WTC11 (cell line): Measurements from ENCODE around the gene IZUMO4. TPM values are rescaled to one million over a fixed set of nuclear protein-coding genes. Genes with fewer than 3 reads are reported as not detected.

ENCODE experiments used
- ATAC-seq: fragments of 200-7000 bp; cut with Tn5 transposase; 2 replicates; pipeline ENCODE4 v1.10.0; 2021; ENCODE audit warnings: mild to moderate bottlenecking, moderate library complexity
- CTCF ChIA-PET: fragments of 300-600 bp; sonication (Branson Sonifier 250); formaldehyde crosslinking; loops from one replicate; lab custom pipeline; 2021; ENCODE audit warnings: antibody characterized with exemption; lab: Charles Lee
- POLR2A ChIA-PET: fragments of 350-600 bp; sonication (Branson Sonifier 250); formaldehyde crosslinking; loops from one replicate; lab custom pipeline; 2021; ENCODE audit warnings: antibody characterized with exemption; lab: Charles Lee
- DNase-seq: peaks from one replicate; pipeline ENCODE4 v3.0.0; 2021; ENCODE audit warnings: low spot score
- H3K27ac Mint-ChIP-seq: 2 replicates; pipeline ENCODE4 v1.8.0; 2021; ENCODE audit warnings: mixed read lengths
- H3K27me3 Mint-ChIP-seq: 2 replicates; pipeline ENCODE4 v1.8.0; 2021; ENCODE audit warnings: low read depth, mild to moderate bottlenecking, moderate library complexity, mixed read lengths
- H3K36me3 Mint-ChIP-seq: 2 replicates; pipeline ENCODE4 v1.8.0; 2021; ENCODE audit warnings: mixed read lengths
- H3K4me1 Mint-ChIP-seq: 2 replicates; pipeline ENCODE4 v1.8.0; 2022; ENCODE audit warnings: mixed read lengths
- H3K4me3 Mint-ChIP-seq: 2 replicates; pipeline ENCODE4 v1.8.0; 2021; ENCODE audit warnings: mild to moderate bottlenecking, moderate library complexity, mixed read lengths
- H3K9me3 Mint-ChIP-seq: 2 replicates; pipeline ENCODE4 v1.8.0; 2021; ENCODE audit warnings: mixed read lengths
- ETV6 ChIP-seq: sonication (generic); formaldehyde crosslinking; IDR thresholded peaks from 2 replicates; pipeline ENCODE4 v1.8.1; 2022; ENCODE audit warnings: mild to moderate bottlenecking, missing genetic modification reagents
- FOXP1 ChIP-seq: sonication (generic); formaldehyde crosslinking; IDR thresholded peaks from 2 replicates; pipeline ENCODE4 v1.8.0; 2022; ENCODE audit warnings: missing genetic modification reagents, mild to moderate bottlenecking, moderate library complexity, borderline replicate concordance
- GTF2I ChIP-seq: fragments of 250-450 bp; sonication (Bioruptor Pico); conservative IDR thresholded peaks from 2 replicates; pipeline ENCODE4 v1.4.0; 2021; ENCODE audit warnings: mild to moderate bottlenecking
- MXD4 ChIP-seq: fragments of 250-450 bp; sonication (Bioruptor Pico); IDR thresholded peaks from 2 replicates; pipeline ENCODE4 v1.8.0; 2021; ENCODE audit warnings: mild to moderate bottlenecking, moderate library complexity, borderline replicate concordance
- MYBL2 ChIP-seq: sonication (generic); formaldehyde crosslinking; IDR thresholded peaks from 2 replicates; pipeline ENCODE4 v1.8.1; 2023; ENCODE audit warnings: mild to moderate bottlenecking, moderate library complexity, missing genetic modification reagents
- NFATC4 ChIP-seq: fragments of 250-450 bp; sonication (Bioruptor Pico); IDR thresholded peaks from 2 replicates; pipeline ENCODE4 v1.9.0; 2021; ENCODE audit warnings: mild to moderate bottlenecking
- PRRX2 ChIP-seq: fragments of 250-450 bp; sonication (Bioruptor Pico); IDR thresholded peaks from 2 replicates; pipeline ENCODE4 v1.8.0; 2021; ENCODE audit warnings: mild to moderate bottlenecking
- SMAD4 ChIP-seq: sonication (generic); formaldehyde crosslinking; IDR thresholded peaks from 2 replicates; pipeline ENCODE4 v1.8.0; 2022; ENCODE audit warnings: mild to moderate bottlenecking, missing genetic modification reagents
- SP1 ChIP-seq: sonication (generic); formaldehyde crosslinking; conservative IDR thresholded peaks from 2 replicates; pipeline ENCODE4 v1.8.1; 2022; ENCODE audit warnings: missing genetic modification reagents
- ZNF121 ChIP-seq: sonication (generic); formaldehyde crosslinking; IDR thresholded peaks from 2 replicates; pipeline ENCODE4 v1.8.0; 2023; ENCODE audit warnings: missing genetic modification reagents
- ZNF232 ChIP-seq: sonication (generic); formaldehyde crosslinking; IDR thresholded peaks from 2 replicates; pipeline ENCODE4 v1.8.0; 2022; ENCODE audit warnings: mild to moderate bottlenecking, missing genetic modification reagents
- ZNF263 ChIP-seq: sonication (generic); formaldehyde crosslinking; IDR thresholded peaks from 2 replicates; pipeline ENCODE4 v1.8.1; 2022; ENCODE audit warnings: low read depth, mild to moderate bottlenecking, moderate library complexity, missing genetic modification reagents
- ZNF317 ChIP-seq: sonication (generic); formaldehyde crosslinking; IDR thresholded peaks from 2 replicates; pipeline ENCODE4 v1.8.1; 2023; ENCODE audit warnings: low read depth, mild to moderate bottlenecking, moderate library complexity, missing genetic modification reagents, borderline replicate concordance
- total RNA-seq: library from RNA; stranded (reverse); gene quantifications from 3 replicates; pipeline ENCODE4 v1.2.3, GENCODE V29; 2021
- TF ChIP-seq, protein P1 (sequence below): sonication (generic); formaldehyde crosslinking; IDR thresholded peaks from 2 replicates; pipeline ENCODE4 v1.8.0; 2023; ENCODE audit warnings: mild to moderate bottlenecking, missing genetic modification reagents
- TF ChIP-seq, protein P2 (sequence below): sonication (generic); formaldehyde crosslinking; IDR thresholded peaks from 2 replicates; pipeline ENCODE4 v1.8.1; 2022; ENCODE audit warnings: mild to moderate bottlenecking, moderate library complexity, missing genetic modification reagents
- TF ChIP-seq, protein P3 (sequence below): sonication (generic); formaldehyde crosslinking; IDR thresholded peaks from 2 replicates; pipeline ENCODE4 v1.8.0; 2023; ENCODE audit warnings: missing genetic modification reagents
- TF ChIP-seq, protein P4 (sequence below): sonication (generic); formaldehyde crosslinking; IDR thresholded peaks from 2 replicates; pipeline ENCODE4 v1.8.0; 2023; ENCODE audit warnings: missing genetic modification reagents, mild to moderate bottlenecking, borderline replicate concordance
- TF ChIP-seq, protein P5 (sequence below): fragments of 250-450 bp; sonication (Bioruptor Pico); IDR thresholded peaks from 2 replicates; pipeline ENCODE4 v2.1.2; 2022; ENCODE audit warnings: mild to moderate bottlenecking, moderate library complexity

The IZUMO4 gene
- total RNA-seq, 1 experiment from 2014 or later = 1.9 TPM

DNA sequence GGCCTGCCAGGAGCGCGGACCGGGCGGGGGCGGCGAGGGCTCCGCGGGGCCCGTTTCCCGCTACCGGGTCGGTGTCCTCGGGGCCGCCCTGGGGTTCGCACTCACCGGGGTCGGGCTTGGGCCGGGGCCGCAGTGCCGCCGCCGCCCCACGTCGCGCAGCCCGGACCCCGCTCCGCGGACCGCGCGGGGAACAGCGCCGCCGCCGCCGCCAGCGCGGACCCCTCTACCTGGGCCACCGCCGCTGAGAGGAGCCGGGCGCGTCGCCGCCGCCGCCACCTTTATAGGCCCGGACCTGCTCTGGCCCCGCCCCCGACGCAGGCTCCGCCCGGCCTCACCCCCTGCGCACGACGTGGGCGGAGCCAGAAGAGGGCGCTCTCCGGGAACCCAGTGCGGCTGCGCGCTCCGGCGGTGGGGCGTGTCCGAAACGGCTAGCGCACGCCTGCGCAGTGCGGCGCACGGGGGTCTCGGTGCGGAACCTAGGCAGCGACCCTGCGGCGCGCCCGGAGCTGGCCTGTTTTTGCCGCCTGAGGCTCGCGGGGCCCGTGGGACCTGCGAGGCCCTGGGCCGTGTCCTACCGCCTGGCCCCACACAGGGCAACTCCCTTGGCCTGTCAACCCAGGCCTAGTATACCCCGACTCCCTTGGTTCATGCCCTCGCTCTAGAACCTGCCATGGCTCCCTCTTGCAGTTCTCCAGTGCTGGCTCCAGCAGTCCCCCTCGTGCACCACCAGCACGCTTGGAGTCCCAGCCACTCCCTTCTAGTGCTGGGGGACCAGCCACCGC lies 45.5 kb upstream of the IZUMO4 start, which contains the start of gene MKNK2 (continued):
- TF ChIP-seq, protein P1, sequence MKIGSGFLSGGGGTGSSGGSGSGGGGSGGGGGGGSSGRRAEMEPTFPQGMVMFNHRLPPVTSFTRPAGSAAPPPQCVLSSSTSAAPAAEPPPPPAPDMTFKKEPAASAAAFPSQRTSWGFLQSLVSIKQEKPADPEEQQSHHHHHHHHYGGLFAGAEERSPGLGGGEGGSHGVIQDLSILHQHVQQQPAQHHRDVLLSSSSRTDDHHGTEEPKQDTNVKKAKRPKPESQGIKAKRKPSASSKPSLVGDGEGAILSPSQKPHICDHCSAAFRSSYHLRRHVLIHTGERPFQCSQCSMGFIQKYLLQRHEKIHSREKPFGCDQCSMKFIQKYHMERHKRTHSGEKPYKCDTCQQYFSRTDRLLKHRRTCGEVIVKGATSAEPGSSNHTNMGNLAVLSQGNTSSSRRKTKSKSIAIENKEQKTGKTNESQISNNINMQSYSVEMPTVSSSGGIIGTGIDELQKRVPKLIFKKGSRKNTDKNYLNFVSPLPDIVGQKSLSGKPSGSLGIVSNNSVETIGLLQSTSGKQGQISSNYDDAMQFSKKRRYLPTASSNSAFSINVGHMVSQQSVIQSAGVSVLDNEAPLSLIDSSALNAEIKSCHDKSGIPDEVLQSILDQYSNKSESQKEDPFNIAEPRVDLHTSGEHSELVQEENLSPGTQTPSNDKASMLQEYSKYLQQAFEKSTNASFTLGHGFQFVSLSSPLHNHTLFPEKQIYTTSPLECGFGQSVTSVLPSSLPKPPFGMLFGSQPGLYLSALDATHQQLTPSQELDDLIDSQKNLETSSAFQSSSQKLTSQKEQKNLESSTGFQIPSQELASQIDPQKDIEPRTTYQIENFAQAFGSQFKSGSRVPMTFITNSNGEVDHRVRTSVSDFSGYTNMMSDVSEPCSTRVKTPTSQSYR = no peak
- TF ChIP-seq ZNF317 (CRISPR knock-in tag) (no peak; the same call in 1 of the 2 replicates), SP1 (peak; percentile 99), GTF2I (peak; percentile 100)

DNA sequence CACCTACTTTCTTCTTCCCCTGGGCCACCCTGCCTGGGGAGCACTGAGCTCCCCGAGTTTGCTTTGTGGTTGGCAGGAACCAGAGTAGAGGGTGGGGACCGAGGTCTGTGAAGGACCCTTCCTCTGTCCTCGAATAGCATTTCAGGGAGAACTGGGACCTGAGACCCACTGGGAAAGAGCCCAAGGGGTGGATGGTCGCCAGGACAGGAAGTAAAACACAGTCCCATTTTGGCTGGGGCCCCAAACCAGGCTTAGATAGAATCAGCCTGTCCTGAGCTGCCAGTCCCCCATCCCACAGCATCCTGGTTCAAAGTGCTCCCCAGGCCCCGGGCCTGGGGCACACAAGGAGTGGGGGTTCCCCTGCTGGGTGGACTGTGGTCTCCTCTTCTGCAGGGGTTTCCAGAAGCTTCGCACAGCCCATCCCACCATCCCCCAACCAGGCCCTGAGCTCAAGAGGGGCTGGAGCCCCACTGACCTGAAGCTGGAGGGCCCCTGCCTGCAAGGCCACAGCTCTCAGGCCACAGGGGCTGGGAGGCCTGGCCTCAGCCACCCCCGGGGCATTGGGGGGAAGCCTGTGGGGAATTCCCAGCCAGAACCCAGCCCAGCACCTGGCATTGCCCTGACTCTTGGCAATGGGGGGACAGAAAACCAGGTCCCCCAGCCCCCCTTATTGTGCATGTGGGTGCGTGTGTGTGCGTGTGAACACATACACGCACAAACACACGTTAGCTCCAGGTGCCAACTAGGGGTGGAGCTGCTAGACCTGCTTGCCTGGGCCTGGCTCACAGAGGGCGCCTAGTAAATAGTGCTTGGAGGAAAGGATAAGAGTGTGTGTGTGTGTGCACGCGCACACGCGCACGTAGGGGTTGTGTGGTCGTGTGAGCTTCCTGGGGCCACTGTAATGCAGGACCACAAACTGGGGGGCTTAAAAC lies 44.7 kb upstream of the IZUMO4 start:
- Mint-ChIP-seq H3K9me3 (no peaks in the 10 kb centered on the region), H3K27ac (peak overlapping the region; percentile 92), H3K4me1 (peaks cover 12% of the 10 kb centered on the region), H3K27me3 (no peaks in the 10 kb centered on the region), H3K4me3 (peak overlapping the region; percentile 60), H3K36me3 (no peaks in the 10 kb centered on the region)
- POLR2A ChIA-PET = interaction anchor here (0.5 to 1.6 kb wide), 11 partner anchors 8 to 573 kb away, joined by 3 to 17 read pairs (median 4); no protein-coding TSS in a partner anchor
- TF ChIP-seq ETV6 (CRISPR knock-in tag) (no peak), PRRX2 (CRISPR knock-in tag) (no peak), ZNF263 (CRISPR knock-in tag) (0 out of 2 replicates have a peak, but pooled peaks have one; percentile 4), MYBL2 (CRISPR knock-in tag) (no peak), ZNF232 (CRISPR knock-in tag) (no peak), MXD4 (CRISPR knock-in tag) (no peak), ZNF121 (CRISPR knock-in tag) (no peak), FOXP1 (CRISPR knock-in tag) (no peak), NFATC4 (CRISPR knock-in tag) (no peak), SMAD4 (CRISPR knock-in tag) (no peak)
- TF ChIP-seq, protein P2, sequence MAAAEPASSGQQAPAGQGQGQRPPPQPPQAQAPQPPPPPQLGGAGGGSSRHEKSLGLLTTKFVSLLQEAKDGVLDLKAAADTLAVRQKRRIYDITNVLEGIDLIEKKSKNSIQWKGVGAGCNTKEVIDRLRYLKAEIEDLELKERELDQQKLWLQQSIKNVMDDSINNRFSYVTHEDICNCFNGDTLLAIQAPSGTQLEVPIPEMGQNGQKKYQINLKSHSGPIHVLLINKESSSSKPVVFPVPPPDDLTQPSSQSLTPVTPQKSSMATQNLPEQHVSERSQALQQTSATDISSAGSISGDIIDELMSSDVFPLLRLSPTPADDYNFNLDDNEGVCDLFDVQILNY (CRISPR knock-in tag) = 0 out of 2 replicates have a peak, but pooled peaks have one; percentile 3
- TF ChIP-seq, protein P3, sequence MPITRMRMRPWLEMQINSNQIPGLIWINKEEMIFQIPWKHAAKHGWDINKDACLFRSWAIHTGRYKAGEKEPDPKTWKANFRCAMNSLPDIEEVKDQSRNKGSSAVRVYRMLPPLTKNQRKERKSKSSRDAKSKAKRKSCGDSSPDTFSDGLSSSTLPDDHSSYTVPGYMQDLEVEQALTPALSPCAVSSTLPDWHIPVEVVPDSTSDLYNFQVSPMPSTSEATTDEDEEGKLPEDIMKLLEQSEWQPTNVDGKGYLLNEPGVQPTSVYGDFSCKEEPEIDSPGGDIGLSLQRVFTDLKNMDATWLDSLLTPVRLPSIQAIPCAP (CRISPR knock-in tag) = no peak
- TF ChIP-seq, protein P4, sequence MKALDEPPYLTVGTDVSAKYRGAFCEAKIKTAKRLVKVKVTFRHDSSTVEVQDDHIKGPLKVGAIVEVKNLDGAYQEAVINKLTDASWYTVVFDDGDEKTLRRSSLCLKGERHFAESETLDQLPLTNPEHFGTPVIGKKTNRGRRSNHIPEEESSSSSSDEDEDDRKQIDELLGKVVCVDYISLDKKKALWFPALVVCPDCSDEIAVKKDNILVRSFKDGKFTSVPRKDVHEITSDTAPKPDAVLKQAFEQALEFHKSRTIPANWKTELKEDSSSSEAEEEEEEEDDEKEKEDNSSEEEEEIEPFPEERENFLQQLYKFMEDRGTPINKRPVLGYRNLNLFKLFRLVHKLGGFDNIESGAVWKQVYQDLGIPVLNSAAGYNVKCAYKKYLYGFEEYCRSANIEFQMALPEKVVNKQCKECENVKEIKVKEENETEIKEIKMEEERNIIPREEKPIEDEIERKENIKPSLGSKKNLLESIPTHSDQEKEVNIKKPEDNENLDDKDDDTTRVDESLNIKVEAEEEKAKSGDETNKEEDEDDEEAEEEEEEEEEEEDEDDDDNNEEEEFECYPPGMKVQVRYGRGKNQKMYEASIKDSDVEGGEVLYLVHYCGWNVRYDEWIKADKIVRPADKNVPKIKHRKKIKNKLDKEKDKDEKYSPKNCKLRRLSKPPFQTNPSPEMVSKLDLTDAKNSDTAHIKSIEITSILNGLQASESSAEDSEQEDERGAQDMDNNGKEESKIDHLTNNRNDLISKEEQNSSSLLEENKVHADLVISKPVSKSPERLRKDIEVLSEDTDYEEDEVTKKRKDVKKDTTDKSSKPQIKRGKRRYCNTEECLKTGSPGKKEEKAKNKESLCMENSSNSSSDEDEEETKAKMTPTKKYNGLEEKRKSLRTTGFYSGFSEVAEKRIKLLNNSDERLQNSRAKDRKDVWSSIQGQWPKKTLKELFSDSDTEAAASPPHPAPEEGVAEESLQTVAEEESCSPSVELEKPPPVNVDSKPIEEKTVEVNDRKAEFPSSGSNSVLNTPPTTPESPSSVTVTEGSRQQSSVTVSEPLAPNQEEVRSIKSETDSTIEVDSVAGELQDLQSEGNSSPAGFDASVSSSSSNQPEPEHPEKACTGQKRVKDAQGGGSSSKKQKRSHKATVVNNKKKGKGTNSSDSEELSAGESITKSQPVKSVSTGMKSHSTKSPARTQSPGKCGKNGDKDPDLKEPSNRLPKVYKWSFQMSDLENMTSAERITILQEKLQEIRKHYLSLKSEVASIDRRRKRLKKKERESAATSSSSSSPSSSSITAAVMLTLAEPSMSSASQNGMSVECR = no peak
- TF ChIP-seq, protein P1 = no peak
- TF ChIP-seq, protein P5, sequence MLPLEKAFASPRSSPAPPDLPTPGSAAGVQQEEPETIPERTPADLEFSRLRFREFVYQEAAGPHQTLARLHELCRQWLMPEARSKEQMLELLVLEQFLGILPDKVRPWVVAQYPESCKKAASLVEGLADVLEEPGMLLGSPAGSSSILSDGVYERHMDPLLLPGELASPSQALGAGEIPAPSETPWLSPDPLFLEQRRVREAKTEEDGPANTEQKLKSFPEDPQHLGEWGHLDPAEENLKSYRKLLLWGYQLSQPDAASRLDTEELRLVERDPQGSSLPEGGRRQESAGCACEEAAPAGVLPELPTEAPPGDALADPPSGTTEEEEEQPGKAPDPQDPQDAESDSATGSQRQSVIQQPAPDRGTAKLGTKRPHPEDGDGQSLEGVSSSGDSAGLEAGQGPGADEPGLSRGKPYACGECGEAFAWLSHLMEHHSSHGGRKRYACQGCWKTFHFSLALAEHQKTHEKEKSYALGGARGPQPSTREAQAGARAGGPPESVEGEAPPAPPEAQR (CRISPR knock-in tag) = no peak
- DNase-seq (no peak), ATAC-seq (no peak)
- CTCF ChIA-PET = interaction anchor here (0.6 to 2.3 kb wide), 18 partner anchors 8 to 201 kb away, joined by 3 to 13 read pairs (median 4); partner anchors contain the start of genes AP3D1 and MOB3A
